Vagina (tissue), 2 donors: ENCODE results near the gene MAML3. TPM values are rescaled to one million over a fixed set of nuclear protein-coding genes. Genes with fewer than 3 reads are reported as not detected.

Experiments
- DNase-seq, 2 donors: peaks; one replicate each; pipeline ENCODE4 v3.0.0-alpha.2; 2017; ENCODE audit errors: extremely low spot score in 2 of 2
- H3K27ac ChIP-seq: fragments of 200-600 bp; sonication (generic); one replicate; pipeline ENCODE4 v1.5.1; 2019
- H3K27me3 ChIP-seq: fragments of 200-600 bp; sonication (generic); one replicate; pipeline ENCODE4 v1.5.1; 2019
- H3K36me3 ChIP-seq, 2 donors: fragments of 200-600 bp; sonication (generic); one replicate each; pipeline ENCODE4 v1.5.1; 2017 to 2019
- H3K4me1 ChIP-seq: fragments of 200-600 bp; sonication (generic); one replicate; pipeline ENCODE4 v1.5.1; 2019
- H3K4me3 ChIP-seq, 2 donors: fragments of 200-600 bp; sonication (generic); 1 replicate in 1 of 2; 2 replicates in 1 of 2; pipeline ENCODE4 v1.5.1; 2016 to 2019
- H3K9me3 ChIP-seq: fragments of 200-600 bp; sonication (generic); one replicate; pipeline ENCODE4 v1.5.1; 2019
- POLR2A ChIP-seq, 2 donors: fragments of 450-650 bp; IDR thresholded peaks; one replicate each; pipeline ENCODE4 v1.6.1; 2017; ENCODE audit warnings: antibody characterized with exemption in 2 of 2, mild to moderate bottlenecking in 2 of 2, moderate library complexity in 2 of 2
- POLR2AphosphoS5 ChIP-seq, 2 donors: sonication (generic); formaldehyde crosslinking; IDR thresholded peaks; one replicate each; pipeline ENCODE4 v1.9.0; 2017; ENCODE audit warnings: antibody characterized with exemption in 2 of 2, mild to moderate bottlenecking in 2 of 2, low read depth in 1 of 2; ENCODE audit not compliant: insufficient read depth in 1 of 2
- intact Hi-C: fragments of 100-400 bp; cut with DNase I; formaldehyde crosslinking; loops from one replicate; pipeline ENCODE4 v1.15.1; 2023
- total RNA-seq: library from RNA; depleted of rRNA; stranded (reverse); fragments of >200 nt; gene quantifications from one replicate; pipeline ENCODE4 v1.2.3, GENCODE V29; 2016
- TF ChIP-seq, protein P1 (sequence below), 3 experiments: fragments of 450-650 bp in 2 of 3; fragments of 200-600 bp in 1 of 3; sonication (generic) in 1 of 3; IDR thresholded peaks; one replicate each; pipeline ENCODE4 v1.5.1; 2017 to 2019; ENCODE audit warnings: antibody characterized with exemption in 3 of 3, mild to moderate bottlenecking in 2 of 3, moderate library complexity in 2 of 3

Gene MAML3
- total RNA-seq, 1 donor from 2014 or later, result 16.2 TPM

DNA sequence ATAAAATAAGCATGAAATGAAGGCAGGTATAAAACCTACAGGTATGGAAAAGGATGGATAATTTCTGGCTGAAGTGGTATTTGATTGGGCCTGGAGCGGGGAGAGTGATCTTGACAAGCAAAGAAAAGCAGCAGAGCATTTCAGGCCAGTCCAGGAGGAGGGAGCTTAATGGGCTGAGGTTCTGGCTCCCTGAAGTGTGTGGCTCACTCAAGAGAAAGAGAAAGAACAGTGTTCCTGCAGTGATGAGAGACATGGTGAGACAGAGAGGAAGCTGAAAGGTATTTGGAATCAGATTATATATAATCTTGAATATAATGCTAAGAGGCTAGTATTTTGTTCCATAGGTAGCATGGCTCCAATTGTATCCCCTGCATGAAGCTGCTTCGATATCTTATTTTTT is 334.9 kb downstream of the MAML3 start:
- H3K27ac ChIP-seq, result no peak overlapping the region
- intact Hi-C loops, result loop anchor here (10.0 kb wide), 1 partner anchor 186 kb away; no protein-coding TSS in a partner anchor
- H3K4me3 ChIP-seq, result no peak overlapping the region
- TF ChIP-seq, protein P1, sequence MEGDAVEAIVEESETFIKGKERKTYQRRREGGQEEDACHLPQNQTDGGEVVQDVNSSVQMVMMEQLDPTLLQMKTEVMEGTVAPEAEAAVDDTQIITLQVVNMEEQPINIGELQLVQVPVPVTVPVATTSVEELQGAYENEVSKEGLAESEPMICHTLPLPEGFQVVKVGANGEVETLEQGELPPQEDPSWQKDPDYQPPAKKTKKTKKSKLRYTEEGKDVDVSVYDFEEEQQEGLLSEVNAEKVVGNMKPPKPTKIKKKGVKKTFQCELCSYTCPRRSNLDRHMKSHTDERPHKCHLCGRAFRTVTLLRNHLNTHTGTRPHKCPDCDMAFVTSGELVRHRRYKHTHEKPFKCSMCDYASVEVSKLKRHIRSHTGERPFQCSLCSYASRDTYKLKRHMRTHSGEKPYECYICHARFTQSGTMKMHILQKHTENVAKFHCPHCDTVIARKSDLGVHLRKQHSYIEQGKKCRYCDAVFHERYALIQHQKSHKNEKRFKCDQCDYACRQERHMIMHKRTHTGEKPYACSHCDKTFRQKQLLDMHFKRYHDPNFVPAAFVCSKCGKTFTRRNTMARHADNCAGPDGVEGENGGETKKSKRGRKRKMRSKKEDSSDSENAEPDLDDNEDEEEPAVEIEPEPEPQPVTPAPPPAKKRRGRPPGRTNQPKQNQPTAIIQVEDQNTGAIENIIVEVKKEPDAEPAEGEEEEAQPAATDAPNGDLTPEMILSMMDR (IDR thresholded peaks at IDR 0.05), result no peak
- TF ChIP-seq POLR2AphosphoS5 (IDR thresholded peaks at IDR 0.05; ENCODE audit: insufficient read depth in 1 of 2, low read depth in 1 of 2), result no peak
- no peak for TF ChIP-seq POLR2A (IDR thresholded peaks at IDR 0.05)
- DNase-seq, result no peak
- peaks cover 17% of the 10 kb centered on the region for H3K4me1 ChIP-seq
- H3K27me3 ChIP-seq, result no peaks in the 10 kb centered on the region
- no peaks in the 10 kb centered on the region for H3K36me3 ChIP-seq
- no peaks in the 10 kb centered on the region for H3K9me3 ChIP-seq

DNA sequence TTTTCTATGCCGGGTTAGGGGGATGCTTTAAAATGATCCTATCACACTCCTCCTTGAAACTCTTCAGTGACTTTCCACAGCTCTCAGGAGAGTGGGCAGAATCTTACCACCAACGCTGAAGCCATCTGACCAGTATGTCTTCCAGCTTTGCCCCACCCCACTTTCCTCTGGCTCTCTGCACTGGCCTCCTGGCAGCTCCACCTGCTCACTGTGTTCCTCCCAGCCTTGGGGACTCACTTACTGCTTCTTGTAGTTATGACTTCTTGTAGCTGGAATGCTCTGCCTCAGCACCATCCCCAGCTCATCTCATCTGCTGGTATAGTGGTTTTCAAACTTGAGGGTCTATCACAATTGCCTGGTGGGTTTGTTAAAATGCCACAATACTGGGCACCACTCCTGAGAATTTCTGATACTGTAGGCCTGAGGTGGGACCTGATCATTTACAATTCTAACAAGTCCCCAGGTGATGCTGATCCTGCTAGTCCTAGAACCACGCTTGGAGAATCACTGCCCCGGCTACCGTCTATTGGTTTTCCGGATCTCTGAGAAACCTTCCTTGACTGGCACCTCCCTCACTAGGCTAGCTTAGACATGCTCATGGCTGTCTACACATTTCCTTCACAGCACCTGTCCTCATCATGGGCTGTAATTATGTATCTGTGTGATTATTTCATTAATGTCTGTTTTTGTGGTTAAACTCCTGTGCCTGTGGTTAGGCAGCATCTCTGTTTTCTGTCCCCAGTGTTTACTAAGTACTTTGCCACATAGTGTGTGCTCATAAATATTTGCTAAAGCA is 336.1 kb downstream of the MAML3 start:
- Histone ChIP-seq H3K4me3 (no peak overlapping the region), H3K27ac (no peak overlapping the region), H3K4me1 (peaks cover 17% of the 10 kb centered on the region), H3K9me3 (no peaks in the 10 kb centered on the region), H3K27me3 (no peaks in the 10 kb centered on the region), H3K36me3 (no peaks in the 10 kb centered on the region)
- intact Hi-C loops, result loop anchor here (10.0 kb wide), 1 partner anchor 187 kb away; no protein-coding TSS in a partner anchor
- no peak for DNase-seq
- TF ChIP-seq POLR2A (IDR thresholded peaks at IDR 0.05) (no peak), POLR2AphosphoS5 (IDR thresholded peaks at IDR 0.05; ENCODE audit: insufficient read depth in 1 of 2, low read depth in 1 of 2) (no peak)
- TF ChIP-seq, protein P1 (IDR thresholded peaks at IDR 0.05), result no peak

DNA sequence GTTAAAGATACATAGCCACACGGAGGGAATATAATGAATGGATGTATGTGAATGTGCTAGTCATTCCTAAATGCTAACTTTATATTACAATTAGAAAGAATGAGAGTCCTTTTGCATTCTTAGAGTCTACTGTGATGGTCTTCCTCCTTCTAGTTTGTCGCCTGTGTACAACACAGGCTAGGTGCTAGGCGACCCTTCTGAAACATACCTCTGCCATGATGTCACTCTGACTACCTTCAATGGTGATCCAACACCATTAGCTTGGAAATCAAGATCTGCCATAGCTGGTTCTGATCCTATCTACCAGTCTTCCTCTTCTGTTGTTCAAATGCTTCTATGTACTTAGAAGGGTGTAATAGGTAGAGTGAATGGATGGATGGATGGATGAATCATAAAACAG is 337.1 kb downstream of the MAML3 start:
- H3K9me3 ChIP-seq, result no peaks in the 10 kb centered on the region
- TF ChIP-seq, protein P1 (IDR thresholded peaks at IDR 0.05), result no peak
- no peak for TF ChIP-seq POLR2AphosphoS5 (IDR thresholded peaks at IDR 0.05; ENCODE audit: insufficient read depth in 1 of 2, low read depth in 1 of 2)
- TF ChIP-seq POLR2A (IDR thresholded peaks at IDR 0.05), result no peak
- no peak for DNase-seq
- H3K27me3 ChIP-seq, result no peaks in the 10 kb centered on the region
- H3K4me3 ChIP-seq, result no peak overlapping the region
- H3K36me3 ChIP-seq, result no peaks in the 10 kb centered on the region
- intact Hi-C loops, result loop anchor here (10.0 kb wide), 1 partner anchor 188 kb away; no protein-coding TSS in a partner anchor
- H3K4me1 ChIP-seq, result peaks cover 17% of the 10 kb centered on the region
- H3K27ac ChIP-seq, result peak overlapping the region; percentile 65

DNA sequence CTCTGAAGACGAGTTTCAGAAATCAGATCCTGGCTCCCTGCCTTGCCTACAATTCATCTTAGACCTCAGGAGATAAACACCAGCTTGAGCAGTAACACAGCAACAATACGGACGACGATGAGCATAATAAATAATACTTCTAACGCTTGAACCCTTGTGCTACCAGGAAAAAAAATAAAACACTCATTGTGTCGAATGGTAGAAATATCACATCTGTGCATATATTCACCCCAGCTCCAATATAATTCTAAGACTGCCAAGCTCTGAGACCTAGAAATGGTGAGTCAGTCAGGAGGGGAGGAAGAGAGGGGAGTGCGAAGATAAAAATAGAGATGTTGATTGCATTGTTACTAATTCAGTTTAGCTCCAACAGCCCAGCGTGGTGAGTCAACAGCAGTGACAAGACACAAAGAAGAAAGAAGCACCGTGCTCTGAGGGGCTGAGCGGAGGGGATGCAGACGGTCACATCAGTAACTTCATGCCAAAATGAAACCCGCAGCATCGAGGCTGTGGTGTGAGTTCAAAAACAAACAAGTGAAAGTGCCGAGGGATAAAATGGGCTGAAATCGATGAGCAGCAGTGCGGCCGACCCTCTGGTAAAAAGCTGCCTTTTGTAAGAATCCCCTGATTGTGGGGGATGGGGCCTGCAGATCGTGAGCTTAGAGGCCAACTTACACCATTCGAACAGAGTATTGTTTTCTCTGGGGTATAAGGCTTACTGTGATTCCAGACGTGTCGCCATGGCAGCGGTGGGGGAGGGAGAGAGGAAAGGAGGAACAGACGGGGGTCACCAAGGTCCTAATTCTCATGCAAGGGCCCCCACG is 338.0 kb downstream of the MAML3 start:
- TF ChIP-seq, protein P1 (IDR thresholded peaks at IDR 0.05), result no peak
- peak in 1 of 2 donors; percentile 67 for TF ChIP-seq POLR2AphosphoS5 (IDR thresholded peaks at IDR 0.05; ENCODE audit: insufficient read depth in 1 of 2, low read depth in 1 of 2)
- DNase-seq, result no peak
- peak overlapping the region; percentile 65 for H3K27ac ChIP-seq
- H3K4me3 ChIP-seq, result peak overlapping the region; percentile 37 to 42
- no peaks in the 10 kb centered on the region for H3K36me3 ChIP-seq
- no peaks in the 10 kb centered on the region for H3K9me3 ChIP-seq
- H3K27me3 ChIP-seq, result no peaks in the 10 kb centered on the region
- H3K4me1 ChIP-seq, result peaks cover 17% of the 10 kb centered on the region
- intact Hi-C loops, result loop anchor here (10.0 kb wide), 1 partner anchor 189 kb away; no protein-coding TSS in a partner anchor
